Duodenal mucosa (tissue), 2 donors: ENCODE results near the gene RBM33.
"Not testable (repeated sequence)": the region's sequence is repeated elsewhere in the genome, so short reads cannot be mapped to it uniquely, and the experiment has no call there.

ENCODE experiments used
- H3K27ac ChIP-seq: one replicate; pipeline ENCODE4 v1.7.0; 2013; ENCODE audit warnings: low read depth, low read length
- H3K27me3 ChIP-seq, 2 donors: one replicate each; pipeline ENCODE4 v1.7.0; 2013; ENCODE audit warnings: low read length in 2 of 2, control low read depth in 1 of 2; ENCODE audit not compliant: insufficient read depth in 2 of 2, control insufficient read depth in 1 of 2
- H3K36me3 ChIP-seq, 2 donors: one replicate each; pipeline ENCODE4 v1.7.0; 2013; ENCODE audit warnings: low read length in 2 of 2, control low read depth in 1 of 2; ENCODE audit not compliant: insufficient read depth in 2 of 2, control insufficient read depth in 1 of 2
- H3K4me1 ChIP-seq, 2 donors: one replicate each; pipeline ENCODE4 v1.7.0; 2013; ENCODE audit warnings: low read length in 2 of 2, control low read depth in 1 of 2; ENCODE audit not compliant: insufficient read depth in 2 of 2, control insufficient read depth in 1 of 2
- H3K4me3 ChIP-seq, 2 donors: one replicate each; pipeline ENCODE4 v1.7.0; 2013; ENCODE audit warnings: low read length in 2 of 2, low read depth in 1 of 2
- H3K9ac ChIP-seq, 2 donors: one replicate each; pipeline ENCODE4 v1.7.0; 2013; ENCODE audit warnings: low read length in 2 of 2, low read depth in 1 of 2
- H3K9me3 ChIP-seq, 2 donors: one replicate each; pipeline ENCODE4 v1.7.0; 2013; ENCODE audit warnings: low read length in 2 of 2, control low read depth in 1 of 2; ENCODE audit not compliant: control insufficient read depth in 1 of 2

The RBM33 gene

DNA sequence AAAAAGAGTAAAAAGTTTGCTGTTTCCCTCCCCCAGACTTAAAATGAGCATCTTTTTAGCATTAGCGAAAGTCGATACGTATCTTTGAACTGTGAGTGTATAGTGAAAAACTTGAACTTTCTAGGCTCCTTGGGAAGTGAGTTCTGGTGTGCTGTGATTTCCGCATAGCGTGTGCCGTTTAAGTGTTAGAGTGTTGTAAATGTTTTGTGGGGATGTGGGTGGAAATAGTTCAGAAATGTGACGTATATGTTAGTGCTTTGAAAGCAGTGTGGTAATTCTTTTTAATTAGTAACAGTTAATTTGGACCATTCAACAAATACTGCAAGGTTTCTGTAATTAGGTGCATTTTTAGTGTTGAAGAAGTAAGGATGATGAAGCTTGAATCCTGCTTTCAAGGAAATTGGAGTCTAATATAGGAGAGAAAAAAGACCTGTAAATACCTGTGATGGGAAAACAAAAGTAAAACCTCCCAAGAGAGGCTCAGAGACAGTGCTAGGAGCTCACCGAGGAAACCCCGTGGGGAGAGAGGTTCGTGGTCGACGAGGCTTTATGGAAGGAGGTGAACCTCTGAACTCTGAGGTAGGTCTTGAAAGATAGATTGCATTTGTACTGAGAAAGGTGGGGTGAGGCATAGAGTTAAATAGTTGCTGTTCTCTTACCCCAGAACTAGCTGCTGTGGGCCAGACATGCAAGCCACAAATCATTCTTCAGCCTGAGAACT is 40.8 kb downstream of the RBM33 start:
- Histone ChIP-seq H3K27ac (no peak overlapping the region), H3K36me3 (peaks cover 4 to 40% of the 10 kb centered on the region in 2 donors), H3K4me3 (no peak overlapping the region), H3K27me3 (no peaks in the 10 kb centered on the region), H3K4me1 (no peaks in the 10 kb centered on the region), H3K9me3 (no peaks in the 10 kb centered on the region), H3K9ac (no peak overlapping the region)

DNA sequence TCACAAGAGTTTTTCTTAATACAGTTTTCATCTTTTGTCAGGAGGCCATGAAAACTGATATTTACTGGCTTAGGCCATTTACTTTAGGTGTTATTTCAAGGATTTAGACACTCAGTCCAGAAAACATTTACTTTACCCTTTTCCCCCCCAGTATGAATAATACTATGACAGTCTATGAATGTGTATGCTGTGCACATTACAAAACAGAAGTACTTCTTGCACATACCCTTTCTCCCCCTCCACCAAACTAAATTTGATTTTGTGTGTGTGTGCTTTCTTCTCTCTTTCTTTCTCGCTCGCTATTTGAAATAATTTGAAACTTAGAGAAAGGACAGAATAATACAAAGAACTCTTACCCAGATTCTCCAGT is 41.3 kb downstream of the RBM33 start:
- H3K4me3 ChIP-seq = no peak overlapping the region
- no peaks in the 10 kb centered on the region for H3K27me3 ChIP-seq
- H3K4me1 ChIP-seq = no peaks in the 10 kb centered on the region
- H3K36me3 ChIP-seq = peaks cover 3 to 34% of the 10 kb centered on the region in 2 donors
- H3K9ac ChIP-seq = no peak overlapping the region
- H3K27ac ChIP-seq = no peak overlapping the region
- no peaks in the 10 kb centered on the region for H3K9me3 ChIP-seq

DNA sequence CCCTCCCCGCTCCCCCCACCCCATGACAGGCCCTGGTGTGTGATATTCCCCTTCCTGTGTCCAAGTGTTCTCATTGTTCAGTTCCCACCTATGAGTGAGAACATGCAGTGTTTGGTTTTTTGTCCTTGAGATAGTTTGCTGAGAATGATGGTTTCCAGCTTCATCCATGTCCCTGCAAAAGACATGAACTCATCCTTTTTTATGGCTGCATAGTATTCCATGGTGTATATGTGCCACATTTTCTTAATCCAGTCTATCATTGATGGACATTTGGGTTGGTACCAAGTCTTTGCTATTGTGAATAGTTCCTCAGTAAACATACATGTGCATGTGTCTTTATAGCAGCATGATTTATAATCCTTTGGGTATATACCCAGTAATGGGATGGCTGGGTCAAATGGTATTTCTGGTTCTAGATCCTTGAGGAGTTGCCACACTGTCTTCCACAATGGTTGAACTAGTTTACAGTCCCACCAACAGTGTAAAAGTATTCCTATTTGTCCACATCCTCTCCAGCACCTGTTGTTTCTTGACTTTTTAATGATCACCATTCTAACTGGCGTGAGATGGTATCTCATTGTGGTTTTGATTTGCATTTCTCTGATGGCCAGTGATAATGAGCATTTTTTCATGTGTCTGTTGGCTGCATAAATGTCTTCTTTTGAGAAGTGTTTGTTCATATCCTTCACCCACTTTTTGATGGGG is 42.3 kb downstream of the RBM33 start:
- H3K4me1 ChIP-seq, H3K9me3 ChIP-seq, H3K27ac ChIP-seq, H3K9ac ChIP-seq, H3K4me3 ChIP-seq, H3K27me3 ChIP-seq: not testable (repeated sequence)
- H3K36me3 ChIP-seq = peaks cover 0 to 25% of the 10 kb centered on the region in 2 donors

DNA sequence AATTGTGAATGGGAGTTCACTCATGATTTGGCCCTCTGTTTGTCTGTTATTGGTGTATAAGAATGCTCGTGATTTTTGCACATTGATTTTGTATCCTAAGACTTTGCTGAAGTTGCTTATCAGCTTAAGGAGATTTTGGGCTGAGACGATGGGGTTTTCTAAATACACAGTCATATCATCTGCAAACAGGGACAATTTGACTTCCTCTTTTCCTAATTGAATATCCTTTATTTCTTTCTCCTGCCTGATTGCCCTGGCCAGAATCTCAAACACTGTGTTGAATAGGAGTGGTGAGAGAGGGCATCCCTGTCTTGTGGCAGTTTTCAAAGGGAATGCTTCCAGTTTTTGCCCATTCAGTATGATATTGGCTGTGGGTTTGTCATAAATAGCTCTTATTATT is 43.8 kb downstream of the RBM33 start:
- not testable (repeated sequence) for H3K4me1 ChIP-seq, H3K9me3 ChIP-seq, H3K27me3 ChIP-seq

DNA sequence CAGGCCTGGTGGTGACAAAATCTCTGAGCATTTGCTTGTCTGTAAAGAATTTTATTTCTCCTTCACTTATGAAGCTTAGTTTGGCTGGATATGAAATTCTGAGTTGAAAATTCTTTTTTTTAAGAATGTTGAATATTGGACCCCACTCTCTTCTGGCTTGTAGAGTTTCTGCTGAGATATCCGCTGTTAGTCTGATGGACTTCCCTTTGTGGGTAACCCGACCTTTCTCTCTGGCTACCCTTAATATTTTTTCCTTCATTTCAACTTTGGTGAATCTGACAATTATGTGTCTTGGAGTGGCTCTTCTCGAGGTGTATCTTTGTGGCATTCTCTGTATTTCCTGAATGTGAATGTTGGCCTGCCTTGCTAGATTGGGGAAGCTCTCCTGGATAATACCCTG is 46.2 kb downstream of the RBM33 start:
- not testable (repeated sequence) for H3K4me3 ChIP-seq, H3K9ac ChIP-seq, H3K27ac ChIP-seq, H3K9me3 ChIP-seq, H3K27me3 ChIP-seq, H3K36me3 ChIP-seq
- H3K4me1 ChIP-seq = peaks cover 3 to 11% of the 10 kb centered on the region in 2 donors

More for the DNA sequence above, 43.8 kb downstream of the RBM33 start:
- H3K27ac ChIP-seq, H3K4me3 ChIP-seq, H3K9ac ChIP-seq: not testable (repeated sequence)
- H3K36me3 ChIP-seq = peaks cover 0 to 18% of the 10 kb centered on the region in 2 donors

DNA sequence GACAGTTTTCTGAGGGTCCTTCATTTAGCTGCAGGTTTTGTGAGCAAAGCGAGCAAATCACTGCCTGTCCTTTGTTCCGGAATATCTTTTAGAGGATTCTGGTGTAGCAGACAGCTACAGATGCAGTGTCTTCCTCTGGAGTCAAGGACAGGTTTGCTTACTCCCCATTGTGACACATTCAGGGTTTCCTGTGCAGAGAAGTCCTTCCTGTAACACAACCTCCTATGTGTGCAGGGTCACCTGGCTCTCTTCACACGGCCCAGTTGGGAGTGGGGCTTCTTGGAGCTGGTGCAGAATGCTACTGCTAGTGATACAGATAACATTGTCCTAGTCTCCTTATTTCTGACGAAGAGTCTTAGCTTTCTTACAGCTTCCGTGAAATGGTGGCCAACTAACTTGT is 47.9 kb downstream of the RBM33 start:
- H3K9me3 ChIP-seq = no peaks in the 10 kb centered on the region
- H3K4me1 ChIP-seq = peaks cover 3 to 11% of the 10 kb centered on the region in 2 donors
- no peak overlapping the region for H3K27ac ChIP-seq
- no peak overlapping the region for H3K4me3 ChIP-seq
- H3K36me3 ChIP-seq = peaks cover 0 to 3% of the 10 kb centered on the region in 2 donors
- no peak overlapping the region for H3K9ac ChIP-seq
- H3K27me3 ChIP-seq = no peaks in the 10 kb centered on the region

DNA sequence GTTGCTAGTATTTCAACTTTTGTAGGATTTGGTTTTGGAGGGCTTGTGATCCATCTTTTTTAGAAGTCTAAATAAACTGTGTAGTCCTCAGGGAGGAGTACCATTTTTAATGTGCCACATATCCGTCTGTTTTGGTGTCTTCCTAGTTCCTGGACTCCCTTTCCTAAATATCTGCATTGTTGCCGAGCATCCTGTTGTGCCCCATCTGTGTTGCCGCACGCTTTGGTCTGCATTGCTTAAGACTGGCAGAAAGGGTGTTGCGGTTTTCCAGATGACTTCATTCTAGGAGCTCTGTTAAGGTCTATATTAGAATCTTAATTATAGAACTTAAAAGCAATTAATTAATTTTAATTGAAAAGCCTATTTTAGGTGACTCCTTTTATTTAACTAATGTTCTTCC is 49.4 kb downstream of the RBM33 start:
- Histone ChIP-seq H3K9ac (no peak overlapping the region), H3K27me3 (no peaks in the 10 kb centered on the region), H3K9me3 (no peaks in the 10 kb centered on the region), H3K36me3 (peaks cover 0 to 3% of the 10 kb centered on the region in 2 donors), H3K4me3 (no peak overlapping the region), H3K4me1 (peaks cover 3 to 17% of the 10 kb centered on the region in 2 donors), H3K27ac (no peak overlapping the region)

DNA sequence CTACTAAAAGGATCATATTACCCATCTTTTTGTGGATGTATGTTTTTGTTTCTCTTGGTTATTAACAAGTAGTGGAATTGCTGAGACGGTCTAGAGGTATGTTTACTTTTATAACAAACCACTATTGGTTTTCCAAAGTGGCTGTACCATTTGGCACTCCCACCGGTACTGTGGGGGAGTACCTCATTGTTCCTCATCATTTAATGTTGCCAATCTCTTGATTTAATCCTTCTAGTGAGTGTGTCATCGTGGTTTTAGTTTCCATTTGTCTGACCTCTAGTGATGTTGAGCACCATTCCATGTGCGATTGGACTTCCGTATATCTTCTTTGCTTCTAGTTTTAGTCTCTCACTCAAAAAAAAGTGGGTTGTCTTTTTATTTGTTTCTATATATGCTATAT is 50.4 kb downstream of the RBM33 start:
- no peak overlapping the region for H3K4me3 ChIP-seq
- no peaks in the 10 kb centered on the region for H3K9me3 ChIP-seq
- H3K4me1 ChIP-seq = peaks cover 4 to 22% of the 10 kb centered on the region in 2 donors
- peaks cover 0 to 3% of the 10 kb centered on the region in 2 donors for H3K36me3 ChIP-seq
- no peak overlapping the region for H3K27ac ChIP-seq
- H3K9ac ChIP-seq = no peak overlapping the region
- no peaks in the 10 kb centered on the region for H3K27me3 ChIP-seq

DNA sequence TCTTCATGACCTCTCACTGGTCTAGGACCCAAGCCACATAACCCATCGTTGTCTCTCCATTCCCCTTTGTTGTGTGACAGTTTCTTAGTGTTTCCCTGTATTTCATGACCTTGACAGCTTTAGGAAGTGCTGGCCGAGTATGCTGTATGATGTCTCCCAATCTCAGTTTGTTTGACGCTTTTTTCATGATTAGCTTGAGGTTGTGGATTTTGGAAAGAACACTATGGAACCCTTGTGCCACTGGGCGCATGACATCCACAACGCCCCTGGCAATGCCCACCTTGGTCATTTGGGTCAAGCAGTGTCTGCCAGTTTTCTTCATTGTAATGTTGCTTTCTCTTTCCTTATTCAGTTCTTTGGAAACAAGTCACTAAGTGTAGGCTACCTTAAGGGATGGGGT is 52.3 kb downstream of the RBM33 start:
- Histone ChIP-seq H3K36me3 (peaks cover under 1 to 14% of the 10 kb centered on the region in 2 donors), H3K4me3 (no peak overlapping the region), H3K4me1 (peaks cover 22 to 32% of the 10 kb centered on the region in 2 donors), H3K27me3 (no peaks in the 10 kb centered on the region), H3K27ac (no peak overlapping the region), H3K9me3 (no peaks in the 10 kb centered on the region), H3K9ac (no peak overlapping the region)

DNA sequence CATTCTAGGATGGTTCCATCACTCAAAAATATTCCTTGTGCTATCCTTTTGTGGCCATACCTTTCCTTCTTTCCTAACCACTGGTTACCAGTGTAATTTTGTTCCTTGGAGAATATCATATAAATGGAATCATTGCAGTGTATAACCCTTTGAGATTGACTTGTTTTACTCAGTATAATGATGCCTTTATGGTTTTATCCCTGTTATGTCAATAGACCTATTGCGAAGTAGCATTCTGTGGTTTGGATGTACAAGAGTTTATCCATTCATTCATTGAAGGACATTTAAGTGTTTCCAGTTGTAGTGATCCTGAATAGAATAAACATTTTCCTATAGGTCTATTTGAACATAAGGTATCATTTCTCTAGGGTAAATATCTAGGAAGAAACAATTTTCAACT is 54.2 kb downstream of the RBM33 start:
- Histone ChIP-seq H3K9me3 (no peaks in the 10 kb centered on the region), H3K9ac (no peak overlapping the region), H3K4me3 (no peak overlapping the region)

More for the DNA sequence above, 54.2 kb downstream of the RBM33 start:
- Histone ChIP-seq H3K27me3 (no peaks in the 10 kb centered on the region), H3K4me1 (peaks cover 24 to 37% of the 10 kb centered on the region in 2 donors), H3K27ac (no peak overlapping the region), H3K36me3 (peaks cover 17 to 32% of the 10 kb centered on the region in 2 donors)
